HepG2 (cell line): ENCODE results near the gene SLC25A11. TPM values are rescaled to one million over a fixed set of nuclear protein-coding genes. Genes with fewer than 3 reads are reported as not detected.

Source experiments
- ATAC-seq: fragments of 200-7000 bp; cut with Tn5 transposase; 3 replicates; pipeline ENCODE4 v1.9.1; 2020; ENCODE audit warnings: mild to moderate bottlenecking, moderate library complexity
- BruUV-seq: library from RNA; stranded (reverse); fragments of 400-500 nt; replicated peaks from 2 replicates; lab custom pipeline; 2021; lab: Mats Ljungman, UMichigan
- CTCF ChIA-PET: fragments of 300-600 bp; formaldehyde crosslinking; extraction: SDS; loops from one replicate; lab custom pipeline; 2021; ENCODE audit warnings: low total read pairs, inconsistent platforms, low intra/inter-chr PET ratio; lab: Yijun Ruan, JAX
- POLR2A ChIA-PET: fragments of 350-600 bp; sonication (Branson Sonifier 250); formaldehyde crosslinking; loops from one replicate; lab custom pipeline; 2020; ENCODE audit warnings: antibody characterized with exemption, inconsistent platforms; lab: Yijun Ruan, JAX
- DNase-seq: peaks from one replicate; pipeline ENCODE4 v3.0.0-alpha.2; 2015; ENCODE audit warnings: low spot score
- FAIRE-seq: peaks from 3 replicates; lab custom pipeline; 2011; peaks lifted over from hg19 to GRCh38; lab: Jason Lieb, UNC
- H2AFZ ChIP-seq: one replicate; pipeline ENCODE4 v1.6.1; 2011; ENCODE audit warnings: low read length, inconsistent platforms
- H3K27ac ChIP-seq: fragments of 300-600 bp; 3 replicates; pipeline ENCODE4 v1.8.0; 2011; ENCODE audit warnings: mixed run types, mild to moderate bottlenecking, mixed read lengths, low read length, inconsistent platforms; ENCODE audit not compliant: insufficient read depth; ENCODE audit errors: extremely low read length
- H3K27me3 ChIP-seq, 2 experiments: fragments of 200-600 bp in 1 of 2; 2 replicates in 1 of 2; 3 replicates in 1 of 2; pipeline versions ENCODE4 v1.6.0 to v1.8.0; 2011; ENCODE audit warnings: low read length in 2 of 2, mild to moderate bottlenecking in 2 of 2, moderate library complexity in 2 of 2, inconsistent platforms in 1 of 2; ENCODE audit not compliant: insufficient read depth in 2 of 2, control insufficient read depth in 1 of 2
- H3K36me3 ChIP-seq, 2 experiments: fragments of 200-600 bp in 1 of 2; replicated peaks in 1 of 2; 2 replicates in 1 of 2; 3 replicates in 1 of 2; pipeline versions ENCODE4 v1.5.1 to v1.8.0; 2011; ENCODE audit warnings: low read length in 2 of 2, inconsistent platforms in 1 of 2; ENCODE audit not compliant: insufficient read depth in 2 of 2, control insufficient read depth in 1 of 2
- H3K4me1 ChIP-seq: 2 replicates; pipeline ENCODE4 v1.5.1; 2012; ENCODE audit warnings: low read length, inconsistent platforms; ENCODE audit not compliant: insufficient read depth
- H3K4me2 ChIP-seq: 2 replicates; pipeline ENCODE4 v1.6.0; 2011; ENCODE audit warnings: low read depth, low read length, inconsistent platforms
- H3K4me3 ChIP-seq, 3 experiments: fragments of 200-600 bp in 1 of 3; sonication (generic), shearing (Covaris generic) in 1 of 3; replicated peaks in 1 of 3; 2 replicates each; pipeline ENCODE4 v1.5.1; 2011 to 2016; ENCODE audit warnings: low read length in 3 of 3, inconsistent platforms in 2 of 3, low read depth in 2 of 3, mild to moderate bottlenecking in 2 of 3, control low read depth in 1 of 3, mixed read lengths in 1 of 3; ENCODE audit not compliant: insufficient read depth in 1 of 3
- H3K79me2 ChIP-seq: one replicate; pipeline ENCODE4 v1.6.1; 2011; ENCODE audit warnings: low read length, inconsistent platforms; ENCODE audit not compliant: insufficient read depth
- H3K9ac ChIP-seq: 2 replicates; pipeline ENCODE4 v1.6.0; 2011; ENCODE audit warnings: mild to moderate bottlenecking, low read depth, low read length, inconsistent platforms; ENCODE audit not compliant: insufficient read depth
- H3K9me3 ChIP-seq: 2 replicates; pipeline ENCODE4 v1.5.1; 2012; ENCODE audit warnings: mild to moderate bottlenecking, low read length
- H4K20me1 ChIP-seq: 2 replicates; pipeline ENCODE4 v1.6.0; 2011; ENCODE audit warnings: inconsistent platforms, mild to moderate bottlenecking, low read length, moderate library complexity; ENCODE audit not compliant: insufficient read depth
- GZF1 ChIP-seq: sonication (generic); formaldehyde crosslinking; IDR thresholded peaks from 2 replicates; pipeline ENCODE4 v1.5.1; 2020; ENCODE audit warnings: mild to moderate bottlenecking, missing genetic modification reagents
- IRF2 ChIP-seq: IDR thresholded peaks from 2 replicates; pipeline ENCODE4 v1.6.1; 2018; ENCODE audit warnings: missing genetic modification reagents, missing compliant biosample characterization
- KLF6 ChIP-seq: IDR thresholded peaks from 2 replicates; pipeline ENCODE4 v1.8.0; 2016; ENCODE audit warnings: missing biosample characterization, missing genetic modification reagents
- MAX ChIP-seq: IDR thresholded peaks from 2 replicates; pipeline ENCODE4 v1.6.1; 2012; ENCODE audit warnings: inconsistent platforms
- SCMH1 ChIP-seq: sonication (generic); formaldehyde crosslinking; IDR thresholded peaks from 2 replicates; pipeline ENCODE4 v1.9.0; 2021; ENCODE audit warnings: missing genetic modification reagents, mild to moderate bottlenecking, borderline replicate concordance
- TAF1 ChIP-seq: sonication (generic); formaldehyde crosslinking; IDR thresholded peaks from 2 replicates; pipeline ENCODE4 v1.4.0; 2020; ENCODE audit warnings: missing genetic modification reagents
- TOPORS ChIP-seq: sonication (generic); formaldehyde crosslinking; IDR thresholded peaks from 2 replicates; pipeline ENCODE4 v1.8.0; 2023; ENCODE audit warnings: mild to moderate bottlenecking, missing genetic modification reagents
- ZBTB26 ChIP-seq: IDR thresholded peaks from 2 replicates; pipeline ENCODE4 v1.6.1; 2016; ENCODE audit warnings: missing compliant biosample characterization, missing genetic modification reagents, borderline replicate concordance
- ZNF431 ChIP-seq: sonication (generic); formaldehyde crosslinking; IDR thresholded peaks from 2 replicates; pipeline ENCODE4 v1.9.0; 2022; ENCODE audit warnings: missing genetic modification reagents, low read depth, mild to moderate bottlenecking, borderline replicate concordance
- ZNF790 ChIP-seq: sonication (generic); formaldehyde crosslinking; IDR thresholded peaks from 2 replicates; pipeline ENCODE4 v1.8.0; 2022; ENCODE audit warnings: missing genetic modification reagents, mild to moderate bottlenecking, borderline replicate concordance
- ZNF800 ChIP-seq: sonication (generic); formaldehyde crosslinking; IDR thresholded peaks from 2 replicates; pipeline ENCODE4 v1.4.0; 2020; ENCODE audit warnings: missing genetic modification reagents
- WGBS: methylation state at CpG from one replicate; pipeline ENCODE4 v1.1.6; 2017; ENCODE audit warnings: low lambda C conversion rate; 5-methylcytosine and 5-hydroxymethylcytosine counted together
- in situ Hi-C: cut with HindIII; loops from 2 replicates; pipeline ENCODE4 v1.10.0; 2017; ENCODE audit warnings: low pct_unique_long_range_greater_than_20kb; ENCODE audit not compliant: extremely low pct_ligation_motif_present
- intact Hi-C: fragments of 100-400 bp; cut with micrococcal nuclease; formaldehyde crosslinking; loops from one replicate; pipeline ENCODE4 v1.10.0; 2022; ENCODE audit not compliant: unreplicated experiment
- polyA plus RNA-seq, 8 experiments: library from polyadenylated mRNA; depleted of rRNA in 3 of 8; stranded (reverse) in 7 of 8; unstranded in 1 of 8; fragments of >200 nt; fragmentation: Illumina TruSeq in 4 of 8; extraction: Trizol in 4 of 8; gene quantifications; 2 replicates each; pipeline versions ENCODE4 v1.2.1 to v1.2.3, GENCODE V29; 2011 to 2016; ENCODE audit warnings: low read depth in 4 of 8, missing spikeins in 1 of 8, mixed read lengths in 1 of 8; ENCODE audit not compliant: insufficient read depth in 1 of 8
- total RNA-seq, 5 experiments: library from RNA; depleted of rRNA; stranded (reverse); fragments of >200 nt; fragmentation: Illumina TruSeq; extraction: Trizol; gene quantifications; 2 replicates each; pipeline ENCODE4 v1.2.3, GENCODE V29; 2016; ENCODE audit warnings: low read depth in 1 of 5

Gene SLC25A11
- total and polyA plus RNA-seq, 2 of the 13 experiments (the other 11 are each of a cell fraction or from before 2014, with no cell fraction given): 35.4 to 47.2 TPM

- H3K27ac ChIP-seq: peak overlapping the region; percentile 96
- H3K9ac ChIP-seq: peak overlapping the region; percentile 95
- in situ Hi-C loops (no loop called here), intact Hi-C loops (no loop called here)
- H3K36me3 ChIP-seq: peaks cover 15 to 44% of the 10 kb centered on the region in 2 experiments
- peaks cover 43% of the 10 kb centered on the region for H3K4me1 ChIP-seq
- no TSS peak for BruUV-seq
- H3K4me2 ChIP-seq: peak overlapping the region; percentile 98
- no peak overlapping the region for H2AFZ ChIP-seq
- ChIA-PET CTCF (interaction anchor here (0.9 kb wide), 1 partner anchor 33 kb away, joined by 3 read pairs; no protein-coding TSS in a partner anchor), POLR2A (interaction anchor here (3.2 to 3.9 kb wide), 3 partner anchors 8 to 32 kb away, joined by 58 to 201 read pairs (median 101); partner anchors contain the start of genes ENO3, PFN1 and SPAG7)
- H3K79me2 ChIP-seq: peaks cover 58% of the 10 kb centered on the region
- no peak for DNase-seq
- H3K9me3 ChIP-seq: no peaks in the 10 kb centered on the region
- peak overlapping the region; percentile 91 to 97 (median 93) for H3K4me3 ChIP-seq
- 29% methylated on average over 4 of the region's 4 CpGs for WGBS
- no peaks in the 10 kb centered on the region; a peak in 1 of 5 replicates for H3K27me3 ChIP-seq
- no peak for FAIRE-seq
- H4K20me1 ChIP-seq: peaks cover 19% of the 10 kb centered on the region
- no peak for ATAC-seq
- TF ChIP-seq ZBTB26 (CRISPR knock-in tag): no peak
- TF ChIP-seq ZNF431 (CRISPR knock-in tag): 0 out of 2 replicates have a peak, but pooled peaks have one; percentile 58
These were observed 1.4 kb upstream of the SLC25A11 start for GRCh38 chr17:4941319-4941610.

- Histone ChIP-seq H3K9me3 (no peaks in the 10 kb centered on the region), H3K4me2 (peak overlapping the region; percentile 98), H3K36me3 (peaks cover 11 to 40% of the 10 kb centered on the region in 2 experiments), H3K79me2 (peaks cover 53% of the 10 kb centered on the region), H3K27ac (peak overlapping the region; percentile 96), H3K9ac (peak overlapping the region; percentile 95), H2AFZ (no peak overlapping the region), H3K4me1 (peaks cover 37% of the 10 kb centered on the region), H4K20me1 (peaks cover 14% of the 10 kb centered on the region; the same call in 1 of the 2 replicates), H3K4me3 (peak overlapping the region; percentile 91 to 97 (median 93)), H3K27me3 (no peaks in the 10 kb centered on the region; a peak in 1 of 5 replicates)
- TSS peak; percentile 84 for BruUV-seq
- CTCF ChIA-PET: interaction anchor here (0.9 kb wide), 1 partner anchor 33 kb away, joined by 3 read pairs; no protein-coding TSS in a partner anchor
- in situ Hi-C loops: no loop called here
- intact Hi-C loops: no loop called here
- WGBS: 2% methylated on average over 21 of the region's 29 CpGs
- ATAC-seq (peak; percentile 78), FAIRE-seq (no peak), DNase-seq (peak; percentile 89)
- POLR2A ChIA-PET: interaction anchor here (1.0 to 3.9 kb wide), 23 partner anchors 9 to 404 kb away, joined by 3 to 201 read pairs (median 6); partner anchors contain the start of genes ARRB2, CAMTA2, ENO3 and INCA1
- TF ChIP-seq TOPORS (CRISPR knock-in tag) (0 out of 2 replicates have a peak, but pooled peaks have one; percentile 10), ZBTB26 (CRISPR knock-in tag) (no peak), MAX (no peak), ZNF790 (no peak), KLF6 (no peak), GZF1 (CRISPR knock-in tag) (no peak), SCMH1 (CRISPR knock-in tag) (no peak), ZNF800 (CRISPR knock-in tag) (no peak), TAF1 (no peak), IRF2 (CRISPR knock-in tag) (no peak)
These were observed 891 bp upstream of the SLC25A11 start for GRCh38 chr17:4940555-4941318.
